NCI-H187 (cell line): ENCODE measurements around the gene TTC22.
A peak's percentile ranks its signal among the peaks of the same experiment; 100 is the strongest.

Experiments used
- DNase-seq, 2 experiments: peaks; one replicate each; lab custom pipeline; 2025; lab: John Stamatoyannopoulos, UW

TTC22 gene

GRCh38 chr1:54808443-54809207 lies 7.5 kb upstream of the TTC22 start:
- no peak for DNase-seq

- no peak for DNase-seq
Measured at GRCh38 chr1:54807756-54808155, 6.6 kb upstream of the TTC22 start.

GRCh38 chr1:54806931-54807611 lies 5.9 kb upstream of the TTC22 start:
- no peak for DNase-seq

- no peak for DNase-seq
Measured at GRCh38 chr1:54805981-54806381, 4.9 kb upstream of the TTC22 start.

DNA sequence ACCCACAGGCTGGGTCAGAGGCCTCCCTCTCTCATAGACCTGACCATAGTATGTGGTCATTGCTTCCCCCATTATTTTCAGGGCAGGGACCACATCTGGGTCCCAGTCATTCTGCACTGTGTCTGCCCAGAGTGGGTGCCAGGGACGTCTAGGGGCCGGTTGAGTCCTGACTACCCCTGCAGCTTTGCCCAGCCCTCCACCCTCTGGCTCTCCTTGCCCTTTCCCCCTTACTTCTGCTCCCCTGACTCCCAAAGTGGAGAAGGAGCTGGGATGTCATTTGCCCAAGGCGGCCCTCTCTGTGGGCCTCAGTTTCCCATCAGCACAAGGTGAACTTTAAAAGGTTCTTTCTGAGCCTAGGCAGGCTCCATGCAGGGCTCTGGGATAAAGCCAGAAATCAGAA lies 4.3 kb upstream of the TTC22 start:
- DNase-seq, result no peak

DNA sequence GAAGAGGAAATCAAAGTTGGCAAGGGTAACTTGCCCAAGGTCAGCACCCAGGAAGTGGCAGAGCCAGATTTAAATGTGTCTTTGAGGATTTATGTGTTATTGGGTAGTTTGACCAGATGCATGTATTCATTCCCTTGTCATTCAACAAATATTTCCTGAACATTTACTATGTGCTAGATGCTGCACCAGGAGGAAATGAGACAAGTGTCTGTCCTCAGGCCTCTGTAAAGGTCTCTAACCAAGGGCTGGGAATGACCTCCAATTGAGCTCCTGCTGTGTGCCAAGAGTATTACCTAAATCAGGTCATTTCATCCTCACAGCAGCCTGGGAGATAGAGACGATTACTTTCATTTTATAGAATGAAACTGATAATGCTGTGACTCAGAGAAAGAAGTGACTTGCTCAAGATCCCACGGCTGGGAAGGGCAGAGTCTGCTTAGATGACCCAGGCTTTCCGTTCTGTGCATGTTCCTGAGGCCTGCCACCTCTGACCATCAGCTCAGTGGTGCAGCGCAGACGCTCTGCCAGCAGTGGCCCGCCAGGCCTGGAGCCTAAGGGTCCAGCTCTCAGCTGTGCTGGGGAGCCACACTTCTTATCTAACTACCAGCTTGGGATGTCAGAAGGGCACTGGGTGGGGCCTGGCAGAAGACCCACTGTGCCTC lies 3.5 kb upstream of the TTC22 start:
- no peak for DNase-seq

- DNase-seq, result no peak
Measured at GRCh38 chr1:54803761-54804470, 2.8 kb upstream of the TTC22 start.

- no peak for DNase-seq
Measured at GRCh38 chr1:54800041-54800898, 853 bp downstream of the TTC22 start.

- DNase-seq, result no peak
Measured at GRCh38 chr1:54798769-54799641, 2.1 kb downstream of the TTC22 start.

- DNase-seq, result no peak
Measured at GRCh38 chr1:54798206-54798605, 2.9 kb downstream of the TTC22 start.

DNA sequence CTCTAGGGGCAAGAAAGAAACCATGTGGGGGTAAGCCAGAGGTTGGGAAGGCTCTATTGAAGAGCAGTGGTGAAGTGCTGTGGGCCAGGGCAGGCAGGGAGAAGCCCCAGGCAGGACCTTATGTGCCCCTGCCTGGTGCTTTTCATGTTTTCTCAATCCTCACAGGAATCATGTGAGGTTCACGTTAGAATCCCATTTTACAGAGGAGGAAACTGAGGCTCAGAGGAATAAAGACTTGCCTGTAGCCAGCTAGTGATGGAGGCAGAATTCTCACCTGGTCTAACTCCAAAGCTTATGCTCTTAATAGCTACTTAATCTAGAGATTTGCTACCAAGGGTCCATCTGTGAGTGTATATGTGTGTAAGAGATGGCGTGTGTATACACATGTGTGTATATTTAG lies 4.2 kb downstream of the TTC22 start:
- no peak for DNase-seq

GRCh38 chr1:54795841-54796468 lies 5.2 kb downstream of the TTC22 start:
- DNase-seq, result no peak

GRCh38 chr1:54795356-54795665 lies 5.8 kb downstream of the TTC22 start:
- DNase-seq, result no peak

DNA sequence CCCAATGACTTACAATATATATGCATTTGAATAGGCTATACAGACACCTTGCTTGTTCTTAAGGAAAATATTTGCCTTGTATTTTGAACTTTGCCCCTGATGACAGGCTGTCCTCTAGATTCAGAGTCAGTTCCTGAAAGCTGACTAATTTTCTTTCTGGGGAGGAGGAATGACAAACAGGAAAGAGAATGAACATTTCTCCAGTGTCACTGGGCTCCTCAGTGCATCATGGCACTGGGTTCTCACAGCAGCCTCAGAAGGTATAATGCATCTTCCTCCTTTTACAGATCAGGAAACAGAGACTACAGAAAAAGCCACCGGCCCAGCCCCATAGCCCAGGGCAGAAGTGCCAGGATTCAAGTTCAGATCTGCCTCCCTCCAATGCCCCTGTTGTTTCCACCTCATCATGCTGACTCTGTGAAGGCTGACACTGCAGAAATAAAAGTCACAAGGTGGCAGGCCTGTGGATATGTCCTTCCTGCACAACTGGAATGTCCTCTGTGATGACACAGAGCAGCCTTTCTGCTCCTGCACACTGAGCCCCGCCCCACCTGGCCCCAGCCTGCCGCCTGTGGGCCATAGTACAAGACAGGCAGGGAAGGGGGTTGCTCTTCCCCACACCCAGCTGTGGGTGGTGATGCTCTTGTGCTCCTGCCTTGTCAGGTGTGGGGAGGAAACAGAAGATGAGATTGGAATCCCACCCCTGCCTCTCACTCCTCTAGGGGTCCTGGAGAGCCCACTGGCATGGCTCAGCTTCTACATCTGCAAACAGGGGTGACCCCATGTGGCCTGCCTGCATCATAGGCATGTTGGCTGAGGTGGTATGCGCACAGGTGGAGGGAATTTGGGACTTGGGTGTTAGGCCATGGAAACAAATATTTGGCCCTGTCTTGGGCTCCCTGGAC lies 6.4 kb downstream of the TTC22 start:
- no peak for DNase-seq

GRCh38 chr1:54792686-54793282 lies 8.3 kb downstream of the TTC22 start:
- no peak for DNase-seq

DNA sequence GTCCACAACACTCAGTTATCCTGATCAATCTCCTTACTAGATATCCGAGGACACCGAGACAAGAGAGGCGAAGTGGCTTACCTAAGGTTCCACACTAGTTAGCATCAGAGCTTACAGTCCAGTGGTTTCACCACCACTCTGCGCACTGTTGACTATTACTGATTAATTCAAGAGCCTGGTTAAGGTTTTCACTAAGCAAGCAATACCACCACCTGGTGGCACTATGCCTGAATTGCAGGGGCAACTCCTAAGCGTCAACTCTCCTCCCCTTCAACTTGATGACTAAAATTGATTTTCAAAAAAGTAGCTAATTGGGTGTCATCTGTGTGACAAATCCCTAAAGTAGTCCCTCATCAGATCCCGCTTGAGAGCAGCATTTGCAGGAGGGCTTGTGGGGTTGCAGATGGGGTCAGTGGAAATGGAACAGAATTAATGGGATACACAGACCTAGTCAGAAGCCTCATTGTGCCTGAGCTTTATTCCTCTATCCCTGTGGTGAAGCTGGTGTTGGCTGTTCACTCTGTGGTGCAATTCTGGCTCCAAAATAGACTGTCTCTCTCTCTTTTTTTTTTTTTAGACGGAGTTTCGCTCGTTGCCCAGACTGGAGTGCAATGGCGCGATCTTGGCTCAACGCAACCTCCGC lies 9.1 kb downstream of the TTC22 start:
- DNase-seq, result peak; percentile 22 to 36

DNA sequence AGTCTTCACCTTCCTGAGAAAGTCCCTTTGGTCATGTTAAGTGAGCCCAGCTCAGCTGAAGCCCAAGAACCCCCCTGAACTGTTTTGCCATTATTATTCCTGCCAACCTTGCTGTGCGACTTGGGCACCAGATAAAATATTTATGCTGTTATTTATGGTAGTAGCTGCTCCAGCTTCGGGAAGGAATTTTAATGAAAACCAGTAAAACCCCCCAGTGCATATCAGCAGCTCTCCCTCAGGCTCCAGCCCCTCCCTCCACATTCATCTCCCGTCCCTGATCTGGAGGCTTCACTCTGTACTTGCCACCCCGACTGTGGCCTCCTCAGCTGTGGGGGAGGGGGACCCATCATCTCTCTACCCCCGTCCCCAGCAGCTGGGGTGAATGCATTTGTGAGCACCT lies 12.7 kb downstream of the TTC22 start:
- no peak for DNase-seq

- no peak for DNase-seq
Measured at GRCh38 chr1:54787604-54788003, 13.5 kb downstream of the TTC22 start.
